Heart right ventricle (tissue), 16 donors: ENCODE data around the gene PAN3. TPM values are rescaled to one million over a fixed set of nuclear protein-coding genes. Genes with fewer than 3 reads are reported as not detected.
"Not testable (repeated sequence)": the region's sequence is repeated elsewhere in the genome, so short reads cannot be mapped to it uniquely, and the experiment has no call there.

Source experiments
- ATAC-seq, 8 donors: fragments of 200-7000 bp; cut with Tn5 transposase; one replicate each; pipeline ENCODE4 v1.9.1; 2020; ENCODE audit warnings: mild to moderate bottlenecking in 8 of 8, moderate library complexity in 8 of 8, moderate number of reproducible peaks in 1 of 8
- DNase-seq, 2 donors: peaks; one replicate each; pipeline ENCODE4 v3.0.0-alpha.2; 2020
- H3K27ac ChIP-seq, 10 donors: fragments of 200-600 bp; sonication (generic) in 2 of 10; one replicate each; pipeline versions ENCODE4 v1.5.0 to v1.8.0; 2020 to 2022; ENCODE audit warnings: mild to moderate bottlenecking in 3 of 10
- H3K27me3 ChIP-seq, 7 donors: fragments of 200-600 bp; one replicate each; pipeline ENCODE4 v1.8.0; 2021 to 2022; ENCODE audit warnings: mild to moderate bottlenecking in 2 of 7
- H3K36me3 ChIP-seq, 9 donors: fragments of 200-600 bp; sonication (generic) in 1 of 9; one replicate each; pipeline versions ENCODE4 v1.5.0 to v1.8.0; 2020 to 2022; ENCODE audit warnings: mild to moderate bottlenecking in 2 of 9
- H3K4me1 ChIP-seq, 9 donors: fragments of 200-600 bp; sonication (generic) in 1 of 9; one replicate each; pipeline versions ENCODE4 v1.5.0 to v1.8.0; 2020 to 2022; ENCODE audit warnings: mild to moderate bottlenecking in 4 of 9
- H3K4me3 ChIP-seq, 10 donors: fragments of 200-600 bp; sonication (generic) in 2 of 10; one replicate each; pipeline versions ENCODE4 v1.5.0 to v1.8.0; 2020 to 2022; ENCODE audit warnings: mild to moderate bottlenecking in 7 of 10, moderate library complexity in 2 of 10
- H3K9me3 ChIP-seq, 11 donors: fragments of 200-600 bp in 10 of 11; sonication (generic) in 2 of 11; one replicate each; pipeline versions ENCODE4 v1.5.0 to v1.8.0; 2013 to 2022; ENCODE audit warnings: mild to moderate bottlenecking in 2 of 11, control low read depth in 1 of 11, moderate library complexity in 1 of 11
- WGBS, 2 donors: extraction: QIAGEN DNeasy Blood & Tissue Kit; methylation state at CpG; one replicate each; pipeline ENCODE4 v1.1.7; 2013; ENCODE audit warnings: inconsistent platforms in 1 of 2; 5-methylcytosine and 5-hydroxymethylcytosine counted together
- intact Hi-C, 10 donors: fragments of 100-400 bp; cut with DNase I; formaldehyde crosslinking; loops; one replicate each; pipeline versions ENCODE4 v1.11.1 to v1.14.2; 2022
- polyA plus RNA-seq, 2 donors: library from polyadenylated mRNA; stranded (reverse); fragments of 200-250 nt; gene quantifications; one replicate each; pipeline ENCODE4 v1.2.3, GENCODE V29; 2013
- total RNA-seq, 10 donors: library from RNA; stranded (reverse); fragmentation: NEBNext Ultra II Directional in 3 of 10; extraction: Animal tissue kit (Norgen Biotek cat#: 25700) in 3 of 10; gene quantifications; one replicate each; pipeline versions ENCODE4 v1.2.1 to v1.2.4, GENCODE V29; 2021 to 2023
- TF ChIP-seq, protein P1 (sequence below), 9 donors: fragments of 200-600 bp; sonication (generic) in 2 of 9; IDR thresholded peaks; one replicate each; pipeline versions ENCODE4 v1.5.0 to v1.8.0; 2021 to 2022; ENCODE audit warnings: antibody characterized with exemption in 9 of 9, mild to moderate bottlenecking in 5 of 9, moderate library complexity in 1 of 9
- donor health status: Arrhythmogenic right ventricular cardiomyopathy.
- donor health status: ischemic (EF 13 %, LVEDD 7.1; RV severe dilation, severe dysfunction).
- donor health status: healthy with polysubstance abuse.
- donor health status: DM: no; HTN: yes; CAD: no.
- donor health status: DM: no; HTN: no; CAD: no.
- donor health status: ischemic (EF 25% LVEDD 6.9; RV normal size, moderate dysfunction).
- donor health status: ischemic (EF 25% LVEDD 5.7; RV mildly dilated, moderate dysfunction).
- donor health status: healthy.
- donor health status: DM: yes; HTN: yes; CAD: no.
- donor health status: Ischemic cardiomyopathy.
- donor health status: ischemic (EF 35%, LVEDD 5.7; RV mildly dilated, moderate dysfunction).
- donor health status: nonischemic (EF 11% LVEDD 7.7; RV severe dilation, severe dysfunction).
- donor health status: DM: yes; HTN: yes; CAD: no.
- donor health status: PGD.
- donor health status: ischemic (EF 29% LVEDD 5.4; RV normal size, mild dysfunction).
- donor health status: nonischemic (EF 23%, LVEDD 6.1; RV moderate dilation, normal function).

The PAN3 gene
- total and polyA plus RNA-seq, 12 donors, result 2.8 to 16.2 (median 10.8) TPM

DNA sequence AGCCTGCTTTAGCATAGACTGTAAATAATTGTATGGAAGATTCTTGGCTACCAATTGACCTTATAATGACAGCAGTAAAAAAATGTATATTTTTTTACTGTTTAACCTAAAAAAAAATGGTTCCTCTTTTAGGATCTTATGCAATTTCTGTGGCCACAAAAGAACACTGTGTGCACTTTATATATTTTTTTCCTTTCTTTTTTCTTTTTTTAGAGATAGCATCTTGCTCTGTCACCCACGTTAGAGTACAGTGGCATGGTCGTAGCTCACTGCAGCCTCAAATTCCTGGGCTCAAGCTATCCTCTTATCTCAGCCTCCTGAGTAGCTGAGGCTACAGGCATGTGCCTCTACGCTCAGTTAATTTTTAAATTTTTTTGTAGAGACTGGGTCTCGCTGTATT is 44.0 kb upstream of the PAN3 start:
- no peak overlapping the region for H3K27ac ChIP-seq
- TF ChIP-seq, protein P1, sequence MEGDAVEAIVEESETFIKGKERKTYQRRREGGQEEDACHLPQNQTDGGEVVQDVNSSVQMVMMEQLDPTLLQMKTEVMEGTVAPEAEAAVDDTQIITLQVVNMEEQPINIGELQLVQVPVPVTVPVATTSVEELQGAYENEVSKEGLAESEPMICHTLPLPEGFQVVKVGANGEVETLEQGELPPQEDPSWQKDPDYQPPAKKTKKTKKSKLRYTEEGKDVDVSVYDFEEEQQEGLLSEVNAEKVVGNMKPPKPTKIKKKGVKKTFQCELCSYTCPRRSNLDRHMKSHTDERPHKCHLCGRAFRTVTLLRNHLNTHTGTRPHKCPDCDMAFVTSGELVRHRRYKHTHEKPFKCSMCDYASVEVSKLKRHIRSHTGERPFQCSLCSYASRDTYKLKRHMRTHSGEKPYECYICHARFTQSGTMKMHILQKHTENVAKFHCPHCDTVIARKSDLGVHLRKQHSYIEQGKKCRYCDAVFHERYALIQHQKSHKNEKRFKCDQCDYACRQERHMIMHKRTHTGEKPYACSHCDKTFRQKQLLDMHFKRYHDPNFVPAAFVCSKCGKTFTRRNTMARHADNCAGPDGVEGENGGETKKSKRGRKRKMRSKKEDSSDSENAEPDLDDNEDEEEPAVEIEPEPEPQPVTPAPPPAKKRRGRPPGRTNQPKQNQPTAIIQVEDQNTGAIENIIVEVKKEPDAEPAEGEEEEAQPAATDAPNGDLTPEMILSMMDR (IDR thresholded peaks at IDR 0.05), result no peak
- H3K4me1 ChIP-seq, result peaks cover 0 to 15% (median 0%) of the 10 kb centered on the region in 9 donors
- no peaks in the 10 kb centered on the region for H3K36me3 ChIP-seq
- 39 to 51% methylated on average over 4 of the region's 4 CpGs for WGBS, 2 donors
- no peak for DNase-seq
- H3K9me3 ChIP-seq, result peaks cover 0 to 7% (median 0%) of the 10 kb centered on the region in 11 donors
- no peak overlapping the region for H3K4me3 ChIP-seq
- peaks cover 0 to 66% (median 56%) of the 10 kb centered on the region in 7 donors for H3K27me3 ChIP-seq
- intact Hi-C loops, result no loop called here
- ATAC-seq, result no peak

DNA sequence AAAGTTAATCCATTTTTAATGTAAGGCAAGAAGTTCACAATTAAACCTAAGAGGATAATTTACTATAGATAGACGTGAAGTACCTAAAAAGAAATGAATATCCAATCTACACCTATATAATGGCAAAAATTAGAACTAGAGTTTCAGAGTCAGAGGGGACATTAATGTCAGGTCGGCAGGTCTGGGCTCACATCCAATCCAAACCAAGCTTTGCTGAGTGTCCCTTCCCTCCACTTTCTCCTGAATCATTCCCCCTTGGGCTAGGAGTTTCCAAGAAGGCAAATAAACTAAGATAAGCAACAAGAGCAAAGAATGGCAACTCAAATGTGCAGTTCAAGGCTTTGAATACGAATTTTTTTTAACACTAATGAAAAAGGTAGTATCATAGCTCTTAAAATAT is 40.8 kb upstream of the PAN3 start:
- no peak overlapping the region for H3K4me3 ChIP-seq
- peaks cover 0 to 92% (median 88%) of the 10 kb centered on the region in 7 donors for H3K27me3 ChIP-seq
- H3K36me3 ChIP-seq, result no peaks in the 10 kb centered on the region
- no peak overlapping the region for H3K27ac ChIP-seq
- DNase-seq, result no peak
- WGBS, 2 donors, result 52 to 56% methylated on average over 3 of the region's 3 CpGs
- intact Hi-C loops, result no loop called here
- no peak for ATAC-seq
- H3K4me1 ChIP-seq, result peaks cover 4 to 33% (median 12%) of the 10 kb centered on the region in 9 donors
- H3K9me3 ChIP-seq, result peaks cover 0 to 7% (median 0%) of the 10 kb centered on the region in 11 donors
- TF ChIP-seq, protein P1 (IDR thresholded peaks at IDR 0.05), result no peak

DNA sequence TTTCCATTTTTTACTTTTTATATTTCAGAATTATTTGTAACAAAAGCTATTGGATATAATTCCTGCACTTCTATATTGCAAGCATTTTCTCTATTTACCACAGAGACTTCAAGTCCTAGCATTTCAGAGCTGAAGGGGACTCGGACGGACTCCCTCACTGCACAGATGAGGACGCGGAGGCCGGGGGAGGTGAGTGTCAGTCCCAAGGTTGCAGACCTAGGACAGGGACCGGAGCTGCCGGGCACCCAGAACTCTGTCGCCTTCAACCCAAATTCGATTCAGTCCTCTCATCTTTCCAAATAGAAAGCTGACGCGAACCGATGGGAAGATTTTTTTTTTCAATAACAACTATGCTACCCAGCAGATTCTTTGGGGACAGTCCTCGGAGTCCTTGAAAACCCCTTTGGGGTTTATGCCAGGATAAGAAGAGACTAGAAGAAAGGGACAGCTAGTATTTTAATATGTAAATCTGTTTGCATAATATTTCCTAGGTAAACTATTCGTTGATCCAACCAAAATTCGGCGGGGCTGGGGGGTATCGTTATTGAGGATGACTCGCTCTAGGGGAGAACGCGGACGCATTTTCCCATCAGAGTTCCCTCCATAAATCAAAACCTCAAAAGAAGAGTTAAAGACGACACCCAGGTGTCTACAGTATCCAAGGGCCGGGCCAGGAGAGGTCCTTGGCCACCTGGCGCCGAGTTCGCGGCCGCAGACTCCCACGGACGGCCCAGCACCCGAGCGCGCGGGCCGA is 38.8 kb upstream of the PAN3 start:
- intact Hi-C loops, result no loop called here
- H3K4me1 ChIP-seq, result peaks cover 4 to 20% (median 12%) of the 10 kb centered on the region in 9 donors
- H3K36me3 ChIP-seq, result no peaks in the 10 kb centered on the region
- H3K4me3 ChIP-seq, result peak overlapping the region in 9 of 10 donors; percentile 28 to 58 (median 46)
- TF ChIP-seq, protein P1 (IDR thresholded peaks at IDR 0.05), result no peak
- peaks cover 0 to 7% (median 0%) of the 10 kb centered on the region in 11 donors for H3K9me3 ChIP-seq
- no peak for DNase-seq
- H3K27ac ChIP-seq, result peak overlapping the region in 1 of 10 donors; percentile 31
- WGBS, 2 donors, result 8% methylated on average over 35 of the region's 35 CpGs
- H3K27me3 ChIP-seq, result peaks cover 0 to 99% (median 86%) of the 10 kb centered on the region in 7 donors
- peak in 1 of 8 donors; percentile 38 for ATAC-seq

DNA sequence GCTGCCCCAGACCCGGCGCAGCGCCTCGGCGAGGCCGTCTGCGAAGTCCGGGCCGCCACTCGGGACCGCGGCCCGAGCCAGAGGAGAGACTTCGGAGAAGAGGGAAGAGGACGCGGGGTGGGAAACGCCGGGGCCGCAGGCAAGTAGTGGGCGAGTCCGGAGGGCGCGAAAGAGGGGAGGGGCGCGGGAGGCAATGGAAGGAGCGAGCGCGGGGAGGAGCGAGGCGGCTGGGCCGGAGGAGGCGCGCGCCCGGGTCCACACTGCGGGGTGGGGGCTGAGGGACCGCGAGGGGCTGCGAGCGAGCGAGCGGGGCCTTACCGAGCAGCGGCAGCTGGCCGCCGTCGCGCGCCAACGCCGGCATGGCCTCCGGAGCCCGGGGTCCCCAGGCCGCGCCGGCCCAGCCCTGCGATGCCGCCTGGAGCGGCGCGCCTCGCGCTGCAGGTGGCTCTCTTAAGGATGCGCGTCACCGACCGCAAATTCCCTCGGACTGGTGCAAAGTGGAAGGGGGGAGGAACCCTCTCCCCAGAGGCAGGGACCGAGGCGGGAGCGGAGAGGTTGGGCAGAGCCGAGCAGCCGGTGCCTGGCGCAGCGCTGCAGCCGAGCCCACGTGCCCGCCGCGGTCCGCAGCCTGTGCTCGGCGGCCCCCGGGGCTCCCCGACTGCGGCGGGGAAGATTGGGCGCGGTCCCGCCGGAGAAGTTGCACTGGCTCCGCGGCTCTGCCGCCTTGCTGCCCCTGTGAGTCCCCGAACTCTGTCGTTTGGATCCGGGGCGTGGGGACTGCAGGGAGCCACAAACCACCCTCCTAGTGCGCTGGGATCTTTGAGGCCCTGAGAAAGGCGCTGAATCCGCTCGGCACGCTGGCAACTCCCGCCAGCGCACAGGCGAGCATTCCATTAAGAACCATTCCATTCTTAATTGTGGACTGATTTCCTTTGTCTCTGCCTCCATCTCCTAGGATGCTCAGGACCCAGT is 37.9 kb upstream of the PAN3 start, which contains the start of gene FLT3:
Gene FLT3 (minus strand): TSS at position 427 of the 972 bp plus-strand sequence. CDS start 66 bp downstream, at position 361.
- Histone ChIP-seq H3K36me3 (no peaks in the 10 kb centered on the region), H3K27me3 (peaks cover 0 to 98% (median 78%) of the 10 kb centered on the region in 7 donors), H3K4me3 (peak within 1 kb of the TSS in 9 of 10 donors; percentile 28 to 58 (median 46)), H3K9me3 (peaks cover 0 to 7% (median 0%) of the 10 kb centered on the region in 11 donors), H3K4me1 (peaks cover 4 to 20% (median 12%) of the 10 kb centered on the region in 9 donors), H3K27ac (peak within 1 kb of the TSS in 1 of 10 donors; percentile 31)
- ATAC-seq (peak in 7 of 8 donors; percentile 15 to 67 (median 28)), DNase-seq (peak in 1 of 2 donors; percentile 18)
- TF ChIP-seq, protein P1 (IDR thresholded peaks at IDR 0.05), result no peak
- intact Hi-C loops, result no loop called here
- 0 to 1% methylated on average over 81 to 106 of the region's 106 CpGs for WGBS, 2 donors

- Histone ChIP-seq H3K27me3 (peaks cover 0 to 91% (median 72%) of the 10 kb centered on the region in 7 donors), H3K4me1 (peaks cover 4 to 20% (median 12%) of the 10 kb centered on the region in 9 donors)
- H3K4me3 ChIP-seq, ATAC-seq, H3K9me3 ChIP-seq, intact Hi-C loops, H3K36me3 ChIP-seq, H3K27ac ChIP-seq, DNase-seq: not testable (repeated sequence)
- WGBS, 2 donors, result 87 to 96% methylated on average over 4 of the region's 4 CpGs
These were observed 36.5 kb upstream of the PAN3 start for GRCh38 chr13:28101886-28102285.
